Neural progenitor cell (in vitro differentiated cells): ENCODE measurements around the gene TANC1.

ENCODE experiments used
- CTCF ChIP-seq: fragments of 200-600 bp; sonication (generic); IDR thresholded peaks from 2 replicates; pipeline ENCODE4 v1.5.1; 2017; ENCODE audit warnings: antibody characterized with exemption, mild to moderate bottlenecking
- EZH2phosphoT487 ChIP-seq: fragments of 200-600 bp; sonication (generic); IDR thresholded peaks from 2 replicates; pipeline ENCODE4 v1.6.1; 2017; ENCODE audit warnings: antibody characterized with exemption

- no peak for TF ChIP-seq CTCF
- TF ChIP-seq EZH2phosphoT487 = no peak
Observed at GRCh38 chr2:159234868-159235267, 266.4 kb downstream of the TANC1 start.
